ENCODE measurements around the gene BRD3OS. TPM values are rescaled to one million over a fixed set of nuclear protein-coding genes. Genes with fewer than 3 reads are reported as not detected.

The BRD3OS gene
- total and polyA plus RNA-seq, 2 experiments from 2014 or later, result 9.2 to 16.0 TPM

- TF ChIP-seq ZNF462 (CRISPR knock-in tag; IDR thresholded peaks at IDR 0.05) (no peak), ETS1 (IDR thresholded peaks at IDR 0.05) (no peak), POLR2AphosphoS5 (IDR thresholded peaks at IDR 0.05; ENCODE audit: low read depth) (no peak), EZH2phosphoT487 (IDR thresholded peaks at IDR 0.05; ENCODE audit: unreplicated experiment) (no peak), STAT1 (IDR thresholded peaks at IDR 0.05; ENCODE audit: unreplicated experiment) (no peak), ZNF114 (CRISPR knock-in tag; IDR thresholded peaks at IDR 0.05) (no peak), NANOG (IDR thresholded peaks at IDR 0.05; ENCODE audit: borderline replicate concordance) (no peak), CTCF (conservative IDR thresholded peaks at IDR 0.05; ENCODE audit: low read depth in 2 of 2) (no peak), CREB1 (CRISPR knock-in tag; IDR thresholded peaks at IDR 0.05; ENCODE audit: low read depth) (no peak), EZH2 (IDR thresholded peaks at IDR 0.05; ENCODE audit: low read depth, unreplicated experiment) (no peak), JUNB (IDR thresholded peaks at IDR 0.05; ENCODE audit: unreplicated experiment) (no peak)
Measured at GRCh38 chr9:133986774-133987445, 38.4 kb upstream of the BRD3OS start (continued).
